ENCODE results near the gene SFN.

GRCh38 chr1:26827106-26827604, 35.8 kb upstream of the SFN start:
- no peak for TF ChIP-seq POLR2A (IDR thresholded peaks at IDR 0.05; ENCODE audit: borderline replicate concordance, extremely low read depth, insufficient read depth, insufficient read length)
- no peak for TF ChIP-seq POLR2AphosphoS5 (IDR thresholded peaks at IDR 0.05; ENCODE audit: low read depth, low read length)
- TF ChIP-seq YY1 (IDR thresholded peaks at IDR 0.05; ENCODE audit: extremely low read depth, insufficient replicate concordance, low read depth, low read length), result no peak
- no peak for TF ChIP-seq CTCF (IDR thresholded peaks at IDR 0.05 in 2 of 3, conservative IDR thresholded peaks at IDR 0.05 in 1 of 3; ENCODE audit: borderline replicate concordance in 1 of 3, insufficient read depth in 1 of 3, low read depth in 2 of 3, low read length in 2 of 3)
